NT2/D1 (cell line): ENCODE measurements around the gene DLG3.

Experiments used
- SUZ12 ChIP-seq: IDR thresholded peaks from 2 replicates; pipeline ENCODE4 v1.6.1; 2011; ENCODE audit not compliant: insufficient read length, insufficient read depth; ENCODE audit errors: extremely low read depth
- YY1 ChIP-seq: IDR thresholded peaks from 2 replicates; pipeline ENCODE4 v1.6.1; 2011; ENCODE audit not compliant: insufficient read length, insufficient read depth
- ZNF274 ChIP-seq: IDR thresholded peaks from 2 replicates; pipeline ENCODE4 v1.6.1; 2011; ENCODE audit warnings: mild to moderate bottlenecking, low read depth, low read length

GRCh38 chrX:70505451-70505841 is 60.8 kb downstream of the DLG3 start:
- no peak for TF ChIP-seq YY1
- no peak for TF ChIP-seq ZNF274
- TF ChIP-seq SUZ12, result no peak
